ENCODE measurements around the gene DAAM2. TPM values are rescaled to one million over a fixed set of nuclear protein-coding genes. Genes with fewer than 3 reads are reported as not detected.

Gene DAAM2
- total RNA-seq, 1 donor from 2014 or later, result 31.8 TPM

DNA sequence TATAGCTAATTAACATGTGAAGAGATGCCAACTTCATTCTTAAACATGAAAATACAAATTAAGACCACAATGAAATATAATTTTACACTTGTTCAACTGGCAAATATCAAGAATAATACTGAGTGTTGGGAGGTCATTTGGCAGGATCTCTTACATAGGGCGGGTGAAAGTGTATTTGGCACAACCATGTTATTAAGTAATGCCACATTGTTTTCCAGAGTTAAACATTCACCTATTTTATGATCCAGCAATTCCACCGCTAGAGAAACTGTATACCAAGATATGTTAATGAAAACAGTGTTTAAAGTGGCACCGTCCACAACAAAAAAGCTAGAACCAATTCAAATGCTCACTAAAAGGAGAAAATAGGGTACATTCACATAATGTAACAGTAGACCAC lies 128.0 kb downstream of the DAAM2 start:
- no peaks in the 10 kb centered on the region for H3K9me3 ChIP-seq (ENCODE audit: control insufficient read depth in 3 of 3, low read length in 3 of 3)
- H3K27me3 ChIP-seq (ENCODE audit: control insufficient read depth in 3 of 3, insufficient read depth in 3 of 3, low read length in 3 of 3), result no peaks in the 10 kb centered on the region
- peaks cover 39 to 53% (median 52%) of the 10 kb centered on the region in 3 donors for H3K36me3 ChIP-seq (ENCODE audit: control insufficient read depth in 3 of 3, insufficient read depth in 3 of 3, low read length in 3 of 3)
- H3K9ac ChIP-seq (ENCODE audit: low read depth in 1 of 3, low read length in 3 of 3), result no peak overlapping the region
- peaks cover 0 to 17% (median 15%) of the 10 kb centered on the region in 3 donors for H3K4me1 ChIP-seq (ENCODE audit: control insufficient read depth in 3 of 3, insufficient read depth in 3 of 3, low read length in 3 of 3)
- no peak overlapping the region for H3K27ac ChIP-seq (ENCODE audit: low read depth, low read length)
- H3K4me3 ChIP-seq (ENCODE audit: low read length in 3 of 3), result no peak overlapping the region

DNA sequence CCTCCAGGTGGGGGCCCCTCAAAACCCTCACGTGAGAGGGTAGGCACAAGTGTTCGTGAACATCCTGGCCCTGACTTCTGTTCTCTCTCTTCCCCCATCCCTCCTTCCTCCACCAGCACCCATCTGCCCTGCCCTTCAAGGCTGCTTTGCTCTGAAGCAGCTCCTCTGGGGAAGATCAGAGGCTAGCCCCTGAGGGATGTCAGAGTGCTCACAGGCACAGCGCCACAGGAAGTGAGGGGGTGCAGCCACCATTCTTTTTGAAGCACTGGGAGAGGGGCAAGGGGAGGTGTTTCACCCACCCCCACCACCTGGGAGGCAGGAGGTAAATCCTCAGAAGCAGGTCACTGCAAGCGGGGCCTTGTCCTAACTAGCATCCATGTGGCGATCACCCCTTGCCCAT lies 130.6 kb downstream of the DAAM2 start:
- Histone ChIP-seq H3K27ac (ENCODE audit: low read depth, low read length) (no peak overlapping the region), H3K36me3 (ENCODE audit: control insufficient read depth in 3 of 3, insufficient read depth in 3 of 3, low read length in 3 of 3) (peaks cover 42 to 46% (median 42%) of the 10 kb centered on the region in 3 donors), H3K9ac (ENCODE audit: low read depth in 1 of 3, low read length in 3 of 3) (no peak overlapping the region), H3K27me3 (ENCODE audit: control insufficient read depth in 3 of 3, insufficient read depth in 3 of 3, low read length in 3 of 3) (no peaks in the 10 kb centered on the region), H3K9me3 (ENCODE audit: control insufficient read depth in 3 of 3, low read length in 3 of 3) (no peaks in the 10 kb centered on the region), H3K4me1 (ENCODE audit: control insufficient read depth in 3 of 3, insufficient read depth in 3 of 3, low read length in 3 of 3) (peaks cover 10 to 29% (median 26%) of the 10 kb centered on the region in 3 donors), H3K4me3 (ENCODE audit: low read length in 3 of 3) (no peak overlapping the region)

DNA sequence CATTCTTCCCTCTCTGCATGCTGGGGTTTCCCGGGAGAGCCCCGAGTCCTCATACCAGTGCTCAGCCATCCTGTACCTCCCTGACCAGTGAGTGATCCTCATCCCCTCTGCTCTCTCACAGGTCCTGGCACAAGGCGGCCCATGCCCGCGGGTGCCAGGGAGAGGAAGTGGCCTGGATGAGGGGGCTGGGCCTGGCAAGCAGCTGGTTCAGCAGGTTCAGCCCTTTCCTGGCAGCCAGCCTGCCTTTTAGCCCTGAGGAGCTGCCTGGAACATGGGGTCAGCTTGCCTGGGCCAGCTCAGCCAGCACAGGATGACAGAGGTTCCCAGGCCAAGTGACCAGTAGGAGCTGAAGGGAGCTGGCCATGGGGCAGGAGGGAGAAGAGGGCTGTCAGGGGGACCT lies 131.2 kb downstream of the DAAM2 start:
- no peak overlapping the region for H3K27ac ChIP-seq (ENCODE audit: low read depth, low read length)
- H3K9ac ChIP-seq (ENCODE audit: low read depth in 1 of 3, low read length in 3 of 3), result no peak overlapping the region
- no peaks in the 10 kb centered on the region for H3K9me3 ChIP-seq (ENCODE audit: control insufficient read depth in 3 of 3, low read length in 3 of 3)
- H3K4me3 ChIP-seq (ENCODE audit: low read length in 3 of 3), result no peak overlapping the region
- peaks cover 42 to 46% (median 42%) of the 10 kb centered on the region in 3 donors for H3K36me3 ChIP-seq (ENCODE audit: control insufficient read depth in 3 of 3, insufficient read depth in 3 of 3, low read length in 3 of 3)
- H3K4me1 ChIP-seq (ENCODE audit: control insufficient read depth in 3 of 3, insufficient read depth in 3 of 3, low read length in 3 of 3), result peaks cover 11 to 31% (median 26%) of the 10 kb centered on the region in 3 donors
- H3K27me3 ChIP-seq (ENCODE audit: control insufficient read depth in 3 of 3, insufficient read depth in 3 of 3, low read length in 3 of 3), result no peaks in the 10 kb centered on the region

DNA sequence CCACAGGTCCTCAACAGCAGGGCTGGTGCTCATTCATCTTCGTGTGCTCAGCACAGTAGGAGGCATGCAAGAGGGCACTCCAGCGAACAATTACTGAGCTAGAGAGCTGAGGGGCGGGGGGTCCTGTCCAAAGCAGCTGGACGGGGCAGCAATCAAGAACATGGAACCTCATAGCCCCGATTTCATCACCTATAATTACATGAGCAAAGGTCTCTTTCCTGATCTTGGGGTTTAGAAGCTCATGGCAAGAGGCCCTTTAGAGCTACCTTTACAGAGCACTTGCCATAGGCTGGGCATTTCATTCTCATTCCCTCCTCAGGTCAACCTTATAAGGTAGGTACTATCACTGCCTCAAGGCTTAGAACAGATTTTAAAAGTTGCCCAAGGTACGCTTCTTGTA lies 131.7 kb downstream of the DAAM2 start:
- peaks cover 11 to 31% (median 26%) of the 10 kb centered on the region in 3 donors for H3K4me1 ChIP-seq (ENCODE audit: control insufficient read depth in 3 of 3, insufficient read depth in 3 of 3, low read length in 3 of 3)
- no peaks in the 10 kb centered on the region for H3K9me3 ChIP-seq (ENCODE audit: control insufficient read depth in 3 of 3, low read length in 3 of 3)
- H3K36me3 ChIP-seq (ENCODE audit: control insufficient read depth in 3 of 3, insufficient read depth in 3 of 3, low read length in 3 of 3), result peaks cover 42 to 46% (median 42%) of the 10 kb centered on the region in 3 donors
- no peak overlapping the region for H3K27ac ChIP-seq (ENCODE audit: low read depth, low read length)
- H3K27me3 ChIP-seq (ENCODE audit: control insufficient read depth in 3 of 3, insufficient read depth in 3 of 3, low read length in 3 of 3), result no peaks in the 10 kb centered on the region
- H3K9ac ChIP-seq (ENCODE audit: low read depth in 1 of 3, low read length in 3 of 3), result no peak overlapping the region
- H3K4me3 ChIP-seq (ENCODE audit: low read length in 3 of 3), result no peak overlapping the region

DNA sequence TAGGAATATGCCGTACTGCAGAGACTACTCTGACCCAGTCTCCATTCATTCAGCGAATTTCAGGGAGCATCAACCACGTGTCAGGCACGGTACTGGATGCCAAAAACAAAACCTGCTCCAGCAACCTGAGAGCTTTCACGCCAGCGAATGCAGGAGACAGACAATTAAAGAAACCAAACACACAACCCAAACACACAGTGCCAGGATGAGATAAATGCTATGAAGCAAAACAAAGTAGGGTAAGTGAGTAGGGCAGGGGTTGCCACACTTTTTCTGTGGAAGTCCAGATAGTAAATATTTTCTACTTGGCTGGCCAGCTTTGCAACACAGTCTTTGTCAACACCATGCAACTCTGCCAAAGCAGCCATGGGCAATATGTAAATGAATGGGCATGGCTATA lies 132.1 kb downstream of the DAAM2 start:
- H3K4me1 ChIP-seq (ENCODE audit: control insufficient read depth in 3 of 3, insufficient read depth in 3 of 3, low read length in 3 of 3), result peaks cover 15 to 34% (median 27%) of the 10 kb centered on the region in 3 donors
- H3K36me3 ChIP-seq (ENCODE audit: control insufficient read depth in 3 of 3, insufficient read depth in 3 of 3, low read length in 3 of 3), result peaks cover 42 to 44% (median 42%) of the 10 kb centered on the region in 3 donors
- no peaks in the 10 kb centered on the region for H3K9me3 ChIP-seq (ENCODE audit: control insufficient read depth in 3 of 3, low read length in 3 of 3)
- no peaks in the 10 kb centered on the region for H3K27me3 ChIP-seq (ENCODE audit: control insufficient read depth in 3 of 3, insufficient read depth in 3 of 3, low read length in 3 of 3)
- H3K27ac ChIP-seq (ENCODE audit: low read depth, low read length), result no peak overlapping the region
- H3K9ac ChIP-seq (ENCODE audit: low read depth in 1 of 3, low read length in 3 of 3), result no peak overlapping the region
- H3K4me3 ChIP-seq (ENCODE audit: low read length in 3 of 3), result no peak overlapping the region

DNA sequence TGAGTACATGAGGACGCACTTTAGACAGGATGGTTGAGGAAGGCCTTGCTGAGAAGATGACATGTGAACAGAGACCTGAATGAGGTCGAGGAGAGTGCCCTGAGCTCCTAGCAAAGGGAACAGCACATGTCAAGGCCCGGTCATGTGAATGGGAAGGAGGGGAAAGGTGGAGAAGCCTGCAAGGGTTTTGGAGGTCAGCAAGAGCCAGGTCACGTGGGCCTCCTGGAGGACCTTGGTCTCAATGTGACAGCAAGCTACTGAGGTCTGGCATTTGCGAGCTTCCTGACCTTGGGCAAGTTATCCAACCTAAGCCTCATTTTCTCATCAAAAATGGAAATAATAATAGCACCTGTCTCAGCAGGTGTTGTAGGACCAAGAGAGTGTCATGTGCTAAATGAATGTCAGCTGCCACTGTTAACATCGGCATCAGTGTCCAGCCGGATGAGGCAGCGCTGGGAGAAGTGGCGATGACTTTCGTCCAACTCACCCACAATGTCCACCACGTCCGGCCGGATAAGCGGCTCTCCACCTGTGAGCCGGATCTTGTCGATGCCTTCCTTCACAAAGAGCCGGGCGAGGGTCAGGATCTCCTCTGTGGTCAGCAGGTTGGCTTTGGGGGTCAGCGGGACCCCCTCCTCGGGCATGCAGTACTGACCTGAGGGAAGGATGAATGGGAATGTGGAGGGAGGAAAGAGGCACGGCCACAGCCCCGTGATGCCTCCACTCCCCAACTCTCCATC lies 133.2 kb downstream of the DAAM2 start:
- no peak overlapping the region for H3K27ac ChIP-seq (ENCODE audit: low read depth, low read length)
- no peaks in the 10 kb centered on the region for H3K27me3 ChIP-seq (ENCODE audit: control insufficient read depth in 3 of 3, insufficient read depth in 3 of 3, low read length in 3 of 3)
- H3K4me1 ChIP-seq (ENCODE audit: control insufficient read depth in 3 of 3, insufficient read depth in 3 of 3, low read length in 3 of 3), result peaks cover 26 to 45% (median 37%) of the 10 kb centered on the region in 3 donors
- H3K4me3 ChIP-seq (ENCODE audit: low read length in 3 of 3), result no peak overlapping the region
- no peak overlapping the region for H3K9ac ChIP-seq (ENCODE audit: low read depth in 1 of 3, low read length in 3 of 3)
- no peaks in the 10 kb centered on the region for H3K9me3 ChIP-seq (ENCODE audit: control insufficient read depth in 3 of 3, low read length in 3 of 3)
- H3K36me3 ChIP-seq (ENCODE audit: control insufficient read depth in 3 of 3, insufficient read depth in 3 of 3, low read length in 3 of 3), result peaks cover 42 to 44% (median 42%) of the 10 kb centered on the region in 3 donors

DNA sequence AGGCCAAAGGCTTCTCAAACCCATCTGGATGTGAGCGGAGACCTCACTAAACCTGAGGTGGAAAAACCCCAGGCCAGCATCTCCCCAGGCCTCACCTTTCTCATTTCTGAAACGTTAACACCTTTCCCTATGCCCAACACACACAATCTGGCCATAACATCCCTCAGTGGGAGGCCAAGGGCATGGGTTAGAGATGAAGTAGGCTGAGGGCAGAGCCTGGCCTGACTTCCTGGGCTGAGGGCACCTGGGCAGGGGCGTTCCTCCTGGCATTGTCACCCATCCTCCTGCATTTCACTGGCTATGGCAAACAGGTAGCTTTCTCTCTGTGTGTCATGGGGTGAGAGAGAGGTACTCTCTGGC lies 133.7 kb downstream of the DAAM2 start:
- H3K36me3 ChIP-seq (ENCODE audit: control insufficient read depth in 3 of 3, insufficient read depth in 3 of 3, low read length in 3 of 3), result peaks cover 42 to 44% (median 42%) of the 10 kb centered on the region in 3 donors

DNA sequence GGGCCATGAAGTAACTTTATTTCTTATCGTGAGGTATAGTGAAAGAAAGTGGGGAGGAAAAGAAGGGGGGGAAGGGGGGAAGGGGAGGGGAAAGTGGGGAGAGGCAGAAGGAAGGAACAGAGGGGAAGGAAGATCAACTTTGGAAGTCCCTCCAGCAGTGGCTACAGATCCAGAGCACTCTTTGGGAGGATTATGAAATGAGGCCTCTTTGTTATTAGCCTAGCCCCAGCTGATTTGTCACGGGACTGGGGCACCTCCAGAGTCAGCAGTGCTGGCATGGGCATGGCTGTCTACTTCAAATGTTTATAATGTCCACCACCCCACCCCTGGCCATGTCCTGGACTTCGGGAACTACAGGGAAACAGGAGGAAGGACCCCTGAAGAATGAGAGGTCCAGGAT lies 134.5 kb downstream of the DAAM2 start:
- Histone ChIP-seq H3K9me3 (ENCODE audit: control insufficient read depth in 3 of 3, low read length in 3 of 3) (no peaks in the 10 kb centered on the region), H3K9ac (ENCODE audit: low read depth in 1 of 3, low read length in 3 of 3) (peak overlapping the region in 1 of 3 donors; percentile 62), H3K27ac (ENCODE audit: low read depth, low read length) (peak overlapping the region; percentile 42), H3K27me3 (ENCODE audit: control insufficient read depth in 3 of 3, insufficient read depth in 3 of 3, low read length in 3 of 3) (no peaks in the 10 kb centered on the region), H3K4me1 (ENCODE audit: control insufficient read depth in 3 of 3, insufficient read depth in 3 of 3, low read length in 3 of 3) (peaks cover 39 to 58% (median 47%) of the 10 kb centered on the region in 3 donors), H3K36me3 (ENCODE audit: control insufficient read depth in 3 of 3, insufficient read depth in 3 of 3, low read length in 3 of 3) (peaks cover 39 to 42% (median 42%) of the 10 kb centered on the region in 3 donors), H3K4me3 (ENCODE audit: low read length in 3 of 3) (no peak overlapping the region)

More for the DNA sequence above, 133.7 kb downstream of the DAAM2 start:
- H3K9ac ChIP-seq (ENCODE audit: low read depth in 1 of 3, low read length in 3 of 3), result no peak overlapping the region
- no peaks in the 10 kb centered on the region for H3K27me3 ChIP-seq (ENCODE audit: control insufficient read depth in 3 of 3, insufficient read depth in 3 of 3, low read length in 3 of 3)
- H3K9me3 ChIP-seq (ENCODE audit: control insufficient read depth in 3 of 3, low read length in 3 of 3), result no peaks in the 10 kb centered on the region
- H3K27ac ChIP-seq (ENCODE audit: low read depth, low read length), result no peak overlapping the region
- H3K4me1 ChIP-seq (ENCODE audit: control insufficient read depth in 3 of 3, insufficient read depth in 3 of 3, low read length in 3 of 3), result peaks cover 31 to 50% (median 43%) of the 10 kb centered on the region in 3 donors
- no peak overlapping the region for H3K4me3 ChIP-seq (ENCODE audit: low read length in 3 of 3)

DNA sequence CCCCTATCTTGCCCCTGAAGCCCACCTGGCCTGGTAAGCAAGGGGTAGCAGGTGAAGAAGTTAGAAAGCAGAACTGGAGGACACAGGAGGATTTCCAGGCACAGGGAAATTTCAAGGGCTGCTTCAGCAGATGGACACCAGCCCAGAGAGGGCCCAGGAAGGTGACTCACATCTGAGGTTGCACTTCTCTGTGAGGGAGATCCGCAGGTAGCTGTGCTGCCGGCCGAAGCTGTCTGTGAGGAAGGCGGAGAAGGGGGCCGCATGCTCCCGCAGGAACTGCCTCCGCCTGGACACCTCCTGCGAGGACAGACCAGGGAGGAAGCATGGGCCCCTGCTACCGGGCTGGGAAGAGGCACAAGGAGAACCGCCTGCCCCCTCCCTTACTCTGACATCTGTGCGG lies 135.0 kb downstream of the DAAM2 start:
- H3K9ac ChIP-seq (ENCODE audit: low read depth in 1 of 3, low read length in 3 of 3), result peak overlapping the region in 1 of 3 donors; percentile 62
- peaks cover 44 to 63% (median 52%) of the 10 kb centered on the region in 3 donors for H3K4me1 ChIP-seq (ENCODE audit: control insufficient read depth in 3 of 3, insufficient read depth in 3 of 3, low read length in 3 of 3)
- H3K27me3 ChIP-seq (ENCODE audit: control insufficient read depth in 3 of 3, insufficient read depth in 3 of 3, low read length in 3 of 3), result no peaks in the 10 kb centered on the region
- H3K36me3 ChIP-seq (ENCODE audit: control insufficient read depth in 3 of 3, insufficient read depth in 3 of 3, low read length in 3 of 3), result peaks cover 35 to 39% (median 38%) of the 10 kb centered on the region in 3 donors
- H3K4me3 ChIP-seq (ENCODE audit: low read length in 3 of 3), result no peak overlapping the region
- peak overlapping the region; percentile 42 for H3K27ac ChIP-seq (ENCODE audit: low read depth, low read length)
- H3K9me3 ChIP-seq (ENCODE audit: control insufficient read depth in 3 of 3, low read length in 3 of 3), result no peaks in the 10 kb centered on the region

DNA sequence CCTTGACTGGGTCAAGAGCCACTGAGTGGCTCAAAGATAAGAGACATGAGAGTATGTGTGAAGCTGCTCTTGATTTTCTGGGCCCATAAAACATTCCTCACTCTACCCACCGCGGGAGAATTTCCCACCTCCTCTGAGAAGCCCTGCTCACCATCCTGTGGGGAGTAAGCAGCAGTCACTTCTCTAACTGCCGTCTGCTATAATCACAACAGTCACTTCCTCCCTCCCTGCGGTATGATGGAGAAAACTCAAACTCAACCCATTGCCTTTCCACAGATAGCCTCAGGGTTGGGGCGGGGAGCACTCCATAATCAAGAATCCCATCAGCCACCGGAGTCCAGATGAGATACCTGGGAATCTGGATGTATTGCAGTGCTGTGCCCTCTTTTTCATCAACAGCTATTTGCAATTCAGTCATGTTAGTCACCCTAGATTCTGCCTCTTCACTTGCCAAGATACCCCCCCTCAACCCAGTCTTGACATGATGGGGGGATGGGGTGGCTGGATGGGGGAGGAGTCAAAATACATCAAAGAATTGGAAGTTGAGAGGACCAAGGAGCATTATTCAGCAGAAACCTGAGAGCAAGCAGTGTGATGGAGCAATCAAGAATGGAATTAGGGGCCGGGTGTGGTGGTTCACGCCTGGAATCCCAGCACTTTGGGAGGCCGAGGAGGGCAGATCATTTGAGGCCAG lies 137.0 kb downstream of the DAAM2 start:
- Histone ChIP-seq H3K4me3 (ENCODE audit: low read length in 3 of 3) (no peak overlapping the region), H3K27me3 (ENCODE audit: control insufficient read depth in 3 of 3, insufficient read depth in 3 of 3, low read length in 3 of 3) (no peaks in the 10 kb centered on the region), H3K27ac (ENCODE audit: low read depth, low read length) (no peak overlapping the region), H3K36me3 (ENCODE audit: control insufficient read depth in 3 of 3, insufficient read depth in 3 of 3, low read length in 3 of 3) (peaks cover 19 to 22% (median 20%) of the 10 kb centered on the region in 3 donors), H3K4me1 (ENCODE audit: control insufficient read depth in 3 of 3, insufficient read depth in 3 of 3, low read length in 3 of 3) (peaks cover 52 to 62% (median 61%) of the 10 kb centered on the region in 3 donors), H3K9me3 (ENCODE audit: control insufficient read depth in 3 of 3, low read length in 3 of 3) (no peaks in the 10 kb centered on the region), H3K9ac (ENCODE audit: low read depth in 1 of 3, low read length in 3 of 3) (no peak overlapping the region)
